ENCODE results near the gene LITAFD.

DNA sequence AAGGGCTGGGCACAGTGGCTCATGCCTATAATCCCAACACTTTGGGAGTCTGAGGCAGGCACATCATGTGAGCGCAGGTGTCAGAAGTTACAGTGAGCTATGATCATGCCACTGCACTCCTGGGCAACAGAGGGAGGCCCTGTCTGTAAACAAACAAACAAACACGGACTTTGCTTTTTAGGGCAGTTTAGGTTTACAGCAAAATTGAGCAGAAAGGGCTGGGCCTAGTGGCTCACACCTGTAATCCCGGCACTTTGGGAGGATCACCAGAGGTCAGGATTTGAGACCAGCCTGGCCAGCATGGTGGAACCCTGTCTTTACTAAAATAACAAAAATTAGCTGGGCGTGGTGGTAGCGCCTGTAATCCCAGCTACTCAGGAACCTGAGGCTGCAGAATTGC is 10.1 kb upstream of the LITAFD start:
- TF ChIP-seq, protein P1, sequence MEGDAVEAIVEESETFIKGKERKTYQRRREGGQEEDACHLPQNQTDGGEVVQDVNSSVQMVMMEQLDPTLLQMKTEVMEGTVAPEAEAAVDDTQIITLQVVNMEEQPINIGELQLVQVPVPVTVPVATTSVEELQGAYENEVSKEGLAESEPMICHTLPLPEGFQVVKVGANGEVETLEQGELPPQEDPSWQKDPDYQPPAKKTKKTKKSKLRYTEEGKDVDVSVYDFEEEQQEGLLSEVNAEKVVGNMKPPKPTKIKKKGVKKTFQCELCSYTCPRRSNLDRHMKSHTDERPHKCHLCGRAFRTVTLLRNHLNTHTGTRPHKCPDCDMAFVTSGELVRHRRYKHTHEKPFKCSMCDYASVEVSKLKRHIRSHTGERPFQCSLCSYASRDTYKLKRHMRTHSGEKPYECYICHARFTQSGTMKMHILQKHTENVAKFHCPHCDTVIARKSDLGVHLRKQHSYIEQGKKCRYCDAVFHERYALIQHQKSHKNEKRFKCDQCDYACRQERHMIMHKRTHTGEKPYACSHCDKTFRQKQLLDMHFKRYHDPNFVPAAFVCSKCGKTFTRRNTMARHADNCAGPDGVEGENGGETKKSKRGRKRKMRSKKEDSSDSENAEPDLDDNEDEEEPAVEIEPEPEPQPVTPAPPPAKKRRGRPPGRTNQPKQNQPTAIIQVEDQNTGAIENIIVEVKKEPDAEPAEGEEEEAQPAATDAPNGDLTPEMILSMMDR (IDR thresholded peaks at IDR 0.05), result no peak
- TF ChIP-seq POLR2A (IDR thresholded peaks at IDR 0.05), result no peak
- TF ChIP-seq EP300 (IDR thresholded peaks at IDR 0.05; ENCODE audit: low read depth), result no peak
